ENCODE results near the gene NR2C1.

DNA sequence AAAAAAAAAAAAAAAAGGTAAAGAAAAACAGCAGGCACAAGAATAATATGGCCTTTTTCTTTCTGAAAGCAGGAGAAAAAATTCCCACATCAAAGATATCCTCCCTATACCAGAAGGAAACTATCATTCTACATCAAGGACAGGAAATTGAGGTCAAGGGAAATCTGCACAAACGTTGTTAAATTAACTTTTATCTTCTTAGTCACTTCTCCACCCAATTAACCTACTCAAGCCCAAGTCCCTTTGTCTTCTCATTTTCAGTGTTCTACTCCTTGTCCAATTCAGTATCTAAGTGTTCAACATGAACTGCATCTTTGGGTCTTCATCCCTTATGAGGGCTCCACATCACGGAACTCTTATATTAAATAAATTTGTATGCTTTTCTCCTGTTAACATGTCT is 85.6 kb downstream of the NR2C1 start:
- TF ChIP-seq, protein P1, sequence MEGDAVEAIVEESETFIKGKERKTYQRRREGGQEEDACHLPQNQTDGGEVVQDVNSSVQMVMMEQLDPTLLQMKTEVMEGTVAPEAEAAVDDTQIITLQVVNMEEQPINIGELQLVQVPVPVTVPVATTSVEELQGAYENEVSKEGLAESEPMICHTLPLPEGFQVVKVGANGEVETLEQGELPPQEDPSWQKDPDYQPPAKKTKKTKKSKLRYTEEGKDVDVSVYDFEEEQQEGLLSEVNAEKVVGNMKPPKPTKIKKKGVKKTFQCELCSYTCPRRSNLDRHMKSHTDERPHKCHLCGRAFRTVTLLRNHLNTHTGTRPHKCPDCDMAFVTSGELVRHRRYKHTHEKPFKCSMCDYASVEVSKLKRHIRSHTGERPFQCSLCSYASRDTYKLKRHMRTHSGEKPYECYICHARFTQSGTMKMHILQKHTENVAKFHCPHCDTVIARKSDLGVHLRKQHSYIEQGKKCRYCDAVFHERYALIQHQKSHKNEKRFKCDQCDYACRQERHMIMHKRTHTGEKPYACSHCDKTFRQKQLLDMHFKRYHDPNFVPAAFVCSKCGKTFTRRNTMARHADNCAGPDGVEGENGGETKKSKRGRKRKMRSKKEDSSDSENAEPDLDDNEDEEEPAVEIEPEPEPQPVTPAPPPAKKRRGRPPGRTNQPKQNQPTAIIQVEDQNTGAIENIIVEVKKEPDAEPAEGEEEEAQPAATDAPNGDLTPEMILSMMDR (conservative IDR thresholded peaks at IDR 0.05; ENCODE audit: low read length), result no peak
- TF ChIP-seq EZH2phosphoT487 (IDR thresholded peaks at IDR 0.05; ENCODE audit: borderline replicate concordance, low read depth, low read length), result no peak
